ENCODE results near the gene ARL3.
"Not testable (repeated sequence)": the region's sequence is repeated elsewhere in the genome, so short reads cannot be mapped to it uniquely, and the experiment has no call there.

ARL3 gene

GRCh38 chr10:102713814-102714620 lies at the start of gene ARL3:
Gene ARL3 (minus strand): TSS chr10:102714397. CDS start chr10:102714275, 122 bp downstream.
- DNase-seq: peak; percentile 99

GRCh38 chr10:102763037-102763607 lies 48.9 kb upstream of the ARL3 start:
- no peak for DNase-seq

GRCh38 chr10:102762401-102763015 lies 48.3 kb upstream of the ARL3 start:
- DNase-seq: no peak

- no peak for DNase-seq
These were observed 47.8 kb upstream of the ARL3 start for GRCh38 chr10:102761981-102762380.

GRCh38 chr10:102759497-102760210 lies 45.5 kb upstream of the ARL3 start:
- no peak for DNase-seq

GRCh38 chr10:102758933-102759262 lies 44.7 kb upstream of the ARL3 start:
- DNase-seq: not testable (repeated sequence)

- DNase-seq: no peak
These were observed 44.2 kb upstream of the ARL3 start for GRCh38 chr10:102758240-102758932.

- no peak for DNase-seq
These were observed 43.1 kb upstream of the ARL3 start for GRCh38 chr10:102757323-102757722.

- DNase-seq: no peak
These were observed 39.5 kb upstream of the ARL3 start for GRCh38 chr10:102753718-102754117.

- peak; percentile 63 for DNase-seq
These were observed 38.9 kb upstream of the ARL3 start for GRCh38 chr10:102752934-102753664.

GRCh38 chr10:102752266-102752930 lies 38.2 kb upstream of the ARL3 start:
- DNase-seq: peak; percentile 68

GRCh38 chr10:102745157-102745556 lies 31.0 kb upstream of the ARL3 start:
- DNase-seq: no peak

- DNase-seq: no peak
These were observed 30.3 kb upstream of the ARL3 start for GRCh38 chr10:102744374-102745051.

GRCh38 chr10:102743588-102744373 lies 29.6 kb upstream of the ARL3 start, which contains the start of gene WBP1L:
Gene WBP1L (plus strand): TSS chr10:102743948. CDS start chr10:102744054, 106 bp downstream.
- DNase-seq: peak; percentile 99

- no peak for DNase-seq
These were observed 28.9 kb upstream of the ARL3 start for GRCh38 chr10:102743078-102743587.

GRCh38 chr10:102742313-102742712 lies 28.1 kb upstream of the ARL3 start:
- not testable (repeated sequence) for DNase-seq

GRCh38 chr10:102741726-102742237 lies 27.6 kb upstream of the ARL3 start:
- peak; percentile 50 for DNase-seq

- no peak for DNase-seq
These were observed 26.0 kb upstream of the ARL3 start for GRCh38 chr10:102740229-102740628.

GRCh38 chr10:102738692-102739121 lies 24.5 kb upstream of the ARL3 start:
- DNase-seq: no peak
